ENCODE measurements around the gene RANBP17. TPM values are rescaled to one million over a fixed set of nuclear protein-coding genes. Genes with fewer than 3 reads are reported as not detected.

RANBP17 gene
- total and polyA plus RNA-seq, 2 donors (not counting 1 experiment from before 2014, with no cell fraction given), result 3.1 to 3.5 TPM

- peak in 1 of 2 donors; percentile 10 for DNase-seq (ENCODE audit: low read depth in 2 of 2)
- H2AFZ ChIP-seq (ENCODE audit: low read length), result no peak overlapping the region
- no peaks in the 10 kb centered on the region for H4K20me1 ChIP-seq (ENCODE audit: control insufficient read depth, extremely low read depth, insufficient read depth, low read length)
- no peaks in the 10 kb centered on the region for H3K4me1 ChIP-seq (ENCODE audit: control insufficient read depth, extremely low read depth, insufficient read depth, low read length)
- no peak for TF ChIP-seq CTCF (conservative IDR thresholded peaks at IDR 0.05 in 1 of 2, IDR thresholded peaks at IDR 0.05 in 1 of 2; ENCODE audit: low read depth in 1 of 2, low read length in 2 of 2)
- no peak for TF ChIP-seq EZH2 (IDR thresholded peaks at IDR 0.05; ENCODE audit: low read length, missing control alignments)
- no peak overlapping the region for H3K4me2 ChIP-seq (ENCODE audit: extremely low read depth, insufficient read depth, low read length)
- H3K27me3 ChIP-seq (ENCODE audit: control insufficient read depth, insufficient read depth, low read length), result no peaks in the 10 kb centered on the region
- no peaks in the 10 kb centered on the region for H3K9me3 ChIP-seq (ENCODE audit: control insufficient read depth, insufficient read depth, low read depth, low read length)
- H3K36me3 ChIP-seq (ENCODE audit: control insufficient read depth, insufficient read depth, low read length), result no peaks in the 10 kb centered on the region
- no peak overlapping the region for H3K4me3 ChIP-seq (replicated peaks in 1 of 4; ENCODE audit: control extremely low read depth in 1 of 4, insufficient read depth in 1 of 4, low read depth in 3 of 4, low read length in 4 of 4)
- no peaks in the 10 kb centered on the region for H3K79me2 ChIP-seq (ENCODE audit: control insufficient read depth, insufficient read depth, low read length)
- H3K9ac ChIP-seq (ENCODE audit: insufficient read depth, low read length), result no peak overlapping the region
- H3K27ac ChIP-seq (ENCODE audit: insufficient read depth, low read length), result no peak overlapping the region
These were observed 295.5 kb downstream of the RANBP17 start for GRCh38 chr5:171157276-171157675.

- H3K27ac ChIP-seq (ENCODE audit: insufficient read depth, low read length), result no peak overlapping the region
- TF ChIP-seq EZH2 (IDR thresholded peaks at IDR 0.05; ENCODE audit: low read length, missing control alignments), result no peak
- no peak for TF ChIP-seq CTCF (conservative IDR thresholded peaks at IDR 0.05 in 1 of 2, IDR thresholded peaks at IDR 0.05 in 1 of 2; ENCODE audit: low read depth in 1 of 2, low read length in 2 of 2)
- H3K4me2 ChIP-seq (ENCODE audit: extremely low read depth, insufficient read depth, low read length), result no peak overlapping the region
- no peaks in the 10 kb centered on the region for H3K9me3 ChIP-seq (ENCODE audit: control insufficient read depth, insufficient read depth, low read depth, low read length)
- H3K79me2 ChIP-seq (ENCODE audit: control insufficient read depth, insufficient read depth, low read length), result no peaks in the 10 kb centered on the region
- no peak for DNase-seq (ENCODE audit: low read depth in 2 of 2)
- H4K20me1 ChIP-seq (ENCODE audit: control insufficient read depth, extremely low read depth, insufficient read depth, low read length), result no peaks in the 10 kb centered on the region
- no peaks in the 10 kb centered on the region for H3K36me3 ChIP-seq (ENCODE audit: control insufficient read depth, insufficient read depth, low read length)
- no peak overlapping the region for H2AFZ ChIP-seq (ENCODE audit: low read length)
- no peak overlapping the region for H3K9ac ChIP-seq (ENCODE audit: insufficient read depth, low read length)
- no peak overlapping the region for H3K4me3 ChIP-seq (replicated peaks in 1 of 4; ENCODE audit: control extremely low read depth in 1 of 4, insufficient read depth in 1 of 4, low read depth in 3 of 4, low read length in 4 of 4)
- H3K4me1 ChIP-seq (ENCODE audit: control insufficient read depth, extremely low read depth, insufficient read depth, low read length), result no peaks in the 10 kb centered on the region
- H3K27me3 ChIP-seq (ENCODE audit: control insufficient read depth, insufficient read depth, low read length), result no peaks in the 10 kb centered on the region
These were observed 296.0 kb downstream of the RANBP17 start for GRCh38 chr5:171157775-171158174.

GRCh38 chr5:171158581-171158980, 296.8 kb downstream of the RANBP17 start:
- no peak overlapping the region for H2AFZ ChIP-seq (ENCODE audit: low read length)

More at GRCh38 chr5:171158581-171158980, 296.8 kb downstream of the RANBP17 start:
- DNase-seq (ENCODE audit: low read depth in 2 of 2), result no peak
- H3K27ac ChIP-seq (ENCODE audit: insufficient read depth, low read length), result no peak overlapping the region
- no peaks in the 10 kb centered on the region for H3K9me3 ChIP-seq (ENCODE audit: control insufficient read depth, insufficient read depth, low read depth, low read length)
- no peak for TF ChIP-seq CTCF (conservative IDR thresholded peaks at IDR 0.05 in 1 of 2, IDR thresholded peaks at IDR 0.05 in 1 of 2; ENCODE audit: low read depth in 1 of 2, low read length in 2 of 2)
- no peak for TF ChIP-seq EZH2 (IDR thresholded peaks at IDR 0.05; ENCODE audit: low read length, missing control alignments)
- H3K9ac ChIP-seq (ENCODE audit: insufficient read depth, low read length), result no peak overlapping the region
- H3K79me2 ChIP-seq (ENCODE audit: control insufficient read depth, insufficient read depth, low read length), result no peaks in the 10 kb centered on the region
- H3K4me1 ChIP-seq (ENCODE audit: control insufficient read depth, extremely low read depth, insufficient read depth, low read length), result no peaks in the 10 kb centered on the region
- H3K27me3 ChIP-seq (ENCODE audit: control insufficient read depth, insufficient read depth, low read length), result no peaks in the 10 kb centered on the region
- H3K36me3 ChIP-seq (ENCODE audit: control insufficient read depth, insufficient read depth, low read length), result no peaks in the 10 kb centered on the region
- H3K4me2 ChIP-seq (ENCODE audit: extremely low read depth, insufficient read depth, low read length), result no peak overlapping the region
- no peak overlapping the region for H3K4me3 ChIP-seq (replicated peaks in 1 of 4; ENCODE audit: control extremely low read depth in 1 of 4, insufficient read depth in 1 of 4, low read depth in 3 of 4, low read length in 4 of 4)
- no peaks in the 10 kb centered on the region for H4K20me1 ChIP-seq (ENCODE audit: control insufficient read depth, extremely low read depth, insufficient read depth, low read length)

Data from fibroblast of lung (primary cell).